ENCODE data around the gene PPP2R5D. TPM values are rescaled to one million over a fixed set of nuclear protein-coding genes. Genes with fewer than 3 reads are reported as not detected.

Gene PPP2R5D
- total RNA-seq, 1 donor from 2014 or later: 52.2 TPM

DNA sequence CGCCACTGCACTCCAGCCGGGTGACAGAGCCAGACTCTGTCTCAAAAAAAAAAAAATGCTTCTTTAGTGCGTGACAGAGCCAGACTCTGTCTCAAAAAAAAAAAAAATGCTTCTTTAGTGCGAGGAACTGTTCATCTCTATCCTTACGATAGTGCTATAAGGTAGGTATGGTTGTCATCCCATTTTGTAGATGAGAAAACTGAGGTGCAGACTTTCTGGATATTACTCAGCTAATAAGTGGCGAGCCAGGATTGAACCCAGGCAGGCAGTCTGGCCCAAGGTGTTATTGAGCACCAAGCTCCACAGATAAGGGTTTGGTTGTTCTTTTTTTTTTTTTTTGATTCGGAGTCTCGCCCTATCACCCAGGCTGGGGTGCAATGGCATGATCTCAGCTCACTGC, 17.5 kb downstream of the PPP2R5D start:
- H3K4me3 Mint-ChIP-seq (ENCODE audit: low read depth): no peak overlapping the region
- no peak overlapping the region for H3K27ac Mint-ChIP-seq
- no peak for DNase-seq (ENCODE audit: low spot score, unreplicated experiment)
- H3K27me3 Mint-ChIP-seq: no peaks in the 10 kb centered on the region
- TF ChIP-seq, protein P1, sequence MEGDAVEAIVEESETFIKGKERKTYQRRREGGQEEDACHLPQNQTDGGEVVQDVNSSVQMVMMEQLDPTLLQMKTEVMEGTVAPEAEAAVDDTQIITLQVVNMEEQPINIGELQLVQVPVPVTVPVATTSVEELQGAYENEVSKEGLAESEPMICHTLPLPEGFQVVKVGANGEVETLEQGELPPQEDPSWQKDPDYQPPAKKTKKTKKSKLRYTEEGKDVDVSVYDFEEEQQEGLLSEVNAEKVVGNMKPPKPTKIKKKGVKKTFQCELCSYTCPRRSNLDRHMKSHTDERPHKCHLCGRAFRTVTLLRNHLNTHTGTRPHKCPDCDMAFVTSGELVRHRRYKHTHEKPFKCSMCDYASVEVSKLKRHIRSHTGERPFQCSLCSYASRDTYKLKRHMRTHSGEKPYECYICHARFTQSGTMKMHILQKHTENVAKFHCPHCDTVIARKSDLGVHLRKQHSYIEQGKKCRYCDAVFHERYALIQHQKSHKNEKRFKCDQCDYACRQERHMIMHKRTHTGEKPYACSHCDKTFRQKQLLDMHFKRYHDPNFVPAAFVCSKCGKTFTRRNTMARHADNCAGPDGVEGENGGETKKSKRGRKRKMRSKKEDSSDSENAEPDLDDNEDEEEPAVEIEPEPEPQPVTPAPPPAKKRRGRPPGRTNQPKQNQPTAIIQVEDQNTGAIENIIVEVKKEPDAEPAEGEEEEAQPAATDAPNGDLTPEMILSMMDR (IDR thresholded peaks at IDR 0.05; ENCODE audit: unreplicated experiment): no peak
- H3K4me1 Mint-ChIP-seq (ENCODE audit: low read depth): no peaks in the 10 kb centered on the region
- H3K36me3 Mint-ChIP-seq (ENCODE audit: insufficient read depth): peaks cover 4% of the 10 kb centered on the region
- H3K9me3 Mint-ChIP-seq (ENCODE audit: low read depth): no peaks in the 10 kb centered on the region

DNA sequence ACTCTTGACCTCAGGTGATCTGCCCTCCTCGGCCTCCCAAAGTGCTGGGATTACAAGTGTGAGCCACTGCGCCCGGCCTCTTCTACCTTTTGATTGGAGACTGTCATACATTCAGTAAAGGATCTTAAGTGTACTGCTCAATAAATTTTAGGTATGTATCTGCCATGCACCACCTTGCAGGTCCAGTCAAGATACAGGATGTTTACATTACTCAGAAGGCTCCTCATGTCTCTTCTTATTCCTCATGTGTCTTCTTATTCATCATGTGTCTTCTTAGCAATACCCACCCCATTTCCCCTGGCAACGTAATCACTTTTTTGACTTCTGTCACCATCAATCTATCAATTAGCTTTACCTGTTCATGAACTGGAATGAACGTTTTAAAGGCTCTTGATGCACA, 21.5 kb downstream of the PPP2R5D start:
- no peak for DNase-seq (ENCODE audit: low spot score, unreplicated experiment)
- H3K27ac Mint-ChIP-seq: no peak overlapping the region
- no peaks in the 10 kb centered on the region for H3K4me1 Mint-ChIP-seq (ENCODE audit: low read depth)
- H3K4me3 Mint-ChIP-seq (ENCODE audit: low read depth): no peak overlapping the region
- peaks cover 9% of the 10 kb centered on the region for H3K36me3 Mint-ChIP-seq (ENCODE audit: insufficient read depth)
- TF ChIP-seq, protein P1 (IDR thresholded peaks at IDR 0.05; ENCODE audit: unreplicated experiment): no peak
- H3K9me3 Mint-ChIP-seq (ENCODE audit: low read depth): no peaks in the 10 kb centered on the region
- H3K27me3 Mint-ChIP-seq: no peaks in the 10 kb centered on the region

DNA sequence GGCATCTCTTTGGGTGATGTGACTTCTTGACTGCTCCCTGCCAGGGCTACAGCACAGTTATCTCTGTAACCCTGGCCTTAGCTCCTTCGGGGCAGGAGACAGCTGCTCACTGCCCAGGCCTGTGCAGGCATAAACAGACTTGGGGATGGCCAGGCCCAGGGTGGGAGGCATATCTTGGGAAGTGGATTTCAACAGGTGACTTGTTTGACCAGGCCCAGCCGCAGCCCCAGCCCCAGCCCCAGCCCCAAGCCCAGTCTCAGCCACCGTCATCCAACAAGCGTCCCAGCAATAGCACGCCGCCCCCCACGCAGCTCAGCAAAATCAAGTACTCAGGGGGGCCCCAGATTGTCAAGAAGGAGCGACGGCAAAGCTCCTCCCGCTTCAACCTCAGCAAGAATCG, 21.9 kb downstream of the PPP2R5D start:
- no peaks in the 10 kb centered on the region for H3K4me1 Mint-ChIP-seq (ENCODE audit: low read depth)
- peaks cover 8% of the 10 kb centered on the region for H3K36me3 Mint-ChIP-seq (ENCODE audit: insufficient read depth)
- no peaks in the 10 kb centered on the region for H3K27me3 Mint-ChIP-seq
- H3K4me3 Mint-ChIP-seq (ENCODE audit: low read depth): no peak overlapping the region
- no peaks in the 10 kb centered on the region for H3K9me3 Mint-ChIP-seq (ENCODE audit: low read depth)
- H3K27ac Mint-ChIP-seq: no peak overlapping the region
- TF ChIP-seq, protein P1 (IDR thresholded peaks at IDR 0.05; ENCODE audit: unreplicated experiment): no peak
- DNase-seq (ENCODE audit: low spot score, unreplicated experiment): no peak

DNA sequence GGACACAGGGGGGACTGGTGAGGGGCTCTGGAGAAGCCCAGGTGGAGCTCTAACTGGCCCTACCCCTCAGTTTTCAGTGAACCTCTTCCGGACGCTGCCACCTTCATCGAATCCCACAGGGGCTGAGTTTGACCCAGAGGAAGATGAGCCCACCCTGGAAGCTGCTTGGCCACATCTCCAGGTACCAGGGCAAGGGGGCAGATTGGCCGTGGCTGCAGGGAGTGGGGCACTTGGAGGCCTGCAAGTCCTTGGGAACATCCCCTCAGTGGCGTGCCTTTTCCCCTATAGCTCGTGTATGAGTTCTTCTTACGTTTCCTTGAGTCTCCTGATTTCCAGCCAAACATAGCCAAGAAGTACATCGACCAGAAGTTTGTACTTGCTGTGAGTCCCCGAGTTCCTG, 22.8 kb downstream of the PPP2R5D start:
- Mint-ChIP-seq H3K4me3 (ENCODE audit: low read depth) (no peak overlapping the region), H3K27me3 (no peaks in the 10 kb centered on the region), H3K36me3 (ENCODE audit: insufficient read depth) (peaks cover 12% of the 10 kb centered on the region), H3K27ac (no peak overlapping the region), H3K4me1 (ENCODE audit: low read depth) (peaks cover 2% of the 10 kb centered on the region), H3K9me3 (ENCODE audit: low read depth) (no peaks in the 10 kb centered on the region)
- no peak for DNase-seq (ENCODE audit: low spot score, unreplicated experiment)
- TF ChIP-seq, protein P1 (IDR thresholded peaks at IDR 0.05; ENCODE audit: unreplicated experiment): no peak

DNA sequence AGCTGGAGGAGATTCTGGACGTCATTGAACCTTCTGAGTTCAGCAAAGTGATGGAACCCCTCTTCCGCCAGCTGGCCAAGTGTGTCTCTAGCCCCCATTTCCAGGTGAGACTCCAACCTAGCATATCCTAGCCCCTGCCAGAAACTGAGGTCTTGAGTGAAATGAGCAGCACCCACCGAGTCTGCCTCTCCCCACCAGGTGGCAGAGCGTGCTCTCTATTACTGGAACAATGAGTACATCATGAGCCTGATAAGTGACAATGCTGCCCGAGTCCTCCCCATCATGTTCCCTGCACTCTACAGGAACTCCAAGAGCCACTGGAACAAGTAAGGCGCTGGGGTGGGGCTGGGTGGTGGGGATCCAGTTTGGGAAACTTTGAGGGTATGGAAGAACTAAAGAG, 24.8 kb downstream of the PPP2R5D start:
- H3K36me3 Mint-ChIP-seq (ENCODE audit: insufficient read depth): peaks cover 15% of the 10 kb centered on the region
- peaks cover 18% of the 10 kb centered on the region for H3K4me1 Mint-ChIP-seq (ENCODE audit: low read depth)
- H3K27ac Mint-ChIP-seq: no peak overlapping the region
- no peaks in the 10 kb centered on the region for H3K9me3 Mint-ChIP-seq (ENCODE audit: low read depth)
- no peak for DNase-seq (ENCODE audit: low spot score, unreplicated experiment)
- H3K27me3 Mint-ChIP-seq: no peaks in the 10 kb centered on the region
- no peak overlapping the region for H3K4me3 Mint-ChIP-seq (ENCODE audit: low read depth)
- TF ChIP-seq, protein P1 (IDR thresholded peaks at IDR 0.05; ENCODE audit: unreplicated experiment): peak; percentile 51
